Umbilical cord (tissue), 2 donors: ENCODE data around the gene UPF1. TPM values are rescaled to one million over a fixed set of nuclear protein-coding genes. Genes with fewer than 3 reads are reported as not detected.

ENCODE experiments used
- DNase-seq: peaks from one replicate; pipeline ENCODE4 v3.0.0-alpha.2; 2015; ENCODE audit warnings: low spot score
- total RNA-seq: library from RNA; depleted of rRNA; stranded (reverse); fragments of >200 nt; gene quantifications from one replicate; pipeline ENCODE4 v1.2.3, GENCODE V29; 2014; ENCODE audit warnings: low replicate concordance; ENCODE audit not compliant: insufficient read depth

Gene UPF1
- total RNA-seq, 1 donor from 2014 or later, result 47.7 TPM

DNA sequence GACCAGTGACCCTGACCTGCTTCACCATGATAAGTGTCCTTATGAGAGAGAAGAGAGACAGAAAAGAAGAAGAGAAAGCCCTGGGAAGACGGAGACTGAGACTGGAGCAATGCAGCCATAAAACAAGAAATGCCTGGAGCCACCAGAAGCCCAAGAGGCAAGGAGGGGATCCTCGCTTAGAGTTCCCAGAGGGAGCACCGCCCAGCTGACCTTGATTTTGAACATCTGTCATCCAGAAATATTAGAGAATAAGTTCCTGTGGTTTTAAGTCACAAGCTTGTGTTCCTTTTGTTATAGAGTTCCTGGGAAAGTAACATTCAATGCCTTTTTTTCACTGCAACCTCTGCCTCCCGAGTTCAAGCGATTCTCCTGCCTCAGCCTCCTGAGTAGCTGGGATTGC lies 44.0 kb downstream of the UPF1 start:
- DNase-seq, result no peak

DNA sequence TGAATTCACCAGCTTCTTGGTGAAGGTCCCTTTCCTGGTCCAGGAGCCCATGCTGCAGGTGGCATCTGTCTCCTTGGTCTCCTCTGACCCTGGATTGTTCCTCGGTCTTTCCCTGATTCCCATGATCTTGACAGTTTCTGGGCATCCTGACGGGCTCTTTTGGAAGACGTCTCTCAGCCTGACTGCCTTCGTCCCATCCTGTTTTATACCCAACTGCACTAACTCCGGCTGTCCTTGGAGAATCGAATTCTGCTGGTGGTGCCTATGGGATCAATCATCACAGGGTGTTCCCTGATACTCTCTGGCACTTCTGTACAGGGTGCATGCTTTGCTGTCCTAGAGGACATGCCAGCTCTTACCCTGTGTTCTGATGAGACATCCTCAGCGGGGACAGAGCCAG lies 45.1 kb downstream of the UPF1 start:
- no peak for DNase-seq

DNA sequence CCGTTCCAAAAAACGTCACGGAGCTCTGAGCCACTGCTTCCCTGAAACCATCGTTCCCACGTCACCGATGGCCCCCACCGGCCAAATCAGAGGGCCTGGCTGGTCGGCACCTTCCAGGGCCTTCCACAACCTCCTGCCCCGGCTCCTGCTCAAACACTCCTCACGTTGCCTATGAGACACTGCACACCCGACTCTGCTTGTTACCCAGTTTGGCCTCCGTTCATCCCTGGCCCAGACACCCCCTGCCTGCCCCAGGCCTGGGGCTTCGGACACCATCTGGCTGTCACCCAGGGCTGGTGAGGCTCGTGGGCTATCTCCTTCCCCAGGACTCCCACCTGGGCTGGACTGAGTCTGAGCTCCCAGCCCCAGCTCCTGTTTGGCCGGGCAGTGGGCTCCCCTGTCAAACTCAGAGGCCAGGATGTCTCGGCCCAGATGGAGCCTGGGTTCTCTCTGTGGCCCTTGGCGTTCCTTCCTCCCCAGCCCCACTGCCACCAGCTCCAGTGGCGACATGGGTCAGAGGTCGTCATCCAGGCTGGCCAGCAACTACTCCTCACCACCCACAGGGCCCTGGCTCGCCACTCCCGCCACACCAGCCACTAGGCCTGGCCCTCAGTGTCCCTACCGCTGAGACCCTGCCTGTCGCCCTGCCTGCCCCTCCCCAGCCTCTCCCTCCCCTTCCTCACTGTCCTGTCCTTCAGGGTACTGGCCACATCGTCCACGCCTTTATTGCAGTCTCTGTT lies 46.5 kb downstream of the UPF1 start:
- DNase-seq, result no peak

DNA sequence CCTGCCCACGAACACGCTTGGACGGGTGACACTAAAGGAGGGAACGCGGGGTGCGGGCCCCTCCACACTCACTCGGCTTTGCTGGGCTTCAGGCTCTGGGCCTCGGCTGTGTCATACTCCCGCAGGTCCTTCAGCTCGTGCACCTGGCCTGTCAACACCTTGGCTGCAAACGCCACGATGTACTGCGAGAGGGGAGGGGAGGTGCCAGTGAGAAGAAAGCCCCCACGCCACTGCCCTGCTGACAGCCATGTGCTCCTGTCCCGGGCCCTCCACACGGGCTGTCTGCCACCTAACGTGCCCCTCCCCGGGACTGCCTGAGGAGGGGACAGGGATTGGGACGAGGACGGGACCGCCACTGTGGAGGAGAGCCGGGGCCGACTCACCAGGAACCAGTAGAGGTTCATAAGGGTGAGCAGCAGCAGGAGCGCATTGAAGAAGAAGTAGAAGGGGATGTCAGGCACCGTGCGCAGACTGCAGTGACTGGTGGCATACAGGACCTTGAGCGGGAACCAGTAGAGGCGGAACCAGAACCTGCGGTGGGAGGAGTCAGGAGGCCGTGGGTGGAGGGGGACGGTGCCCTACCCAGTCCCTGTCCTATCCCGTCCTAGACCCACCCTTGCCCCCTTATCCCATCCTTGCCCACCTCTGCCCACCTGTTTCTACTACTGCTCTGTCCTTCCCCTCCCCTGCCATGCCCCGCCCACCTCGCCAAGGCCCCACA lies 47.3 kb downstream of the UPF1 start:
- DNase-seq, result no peak

DNA sequence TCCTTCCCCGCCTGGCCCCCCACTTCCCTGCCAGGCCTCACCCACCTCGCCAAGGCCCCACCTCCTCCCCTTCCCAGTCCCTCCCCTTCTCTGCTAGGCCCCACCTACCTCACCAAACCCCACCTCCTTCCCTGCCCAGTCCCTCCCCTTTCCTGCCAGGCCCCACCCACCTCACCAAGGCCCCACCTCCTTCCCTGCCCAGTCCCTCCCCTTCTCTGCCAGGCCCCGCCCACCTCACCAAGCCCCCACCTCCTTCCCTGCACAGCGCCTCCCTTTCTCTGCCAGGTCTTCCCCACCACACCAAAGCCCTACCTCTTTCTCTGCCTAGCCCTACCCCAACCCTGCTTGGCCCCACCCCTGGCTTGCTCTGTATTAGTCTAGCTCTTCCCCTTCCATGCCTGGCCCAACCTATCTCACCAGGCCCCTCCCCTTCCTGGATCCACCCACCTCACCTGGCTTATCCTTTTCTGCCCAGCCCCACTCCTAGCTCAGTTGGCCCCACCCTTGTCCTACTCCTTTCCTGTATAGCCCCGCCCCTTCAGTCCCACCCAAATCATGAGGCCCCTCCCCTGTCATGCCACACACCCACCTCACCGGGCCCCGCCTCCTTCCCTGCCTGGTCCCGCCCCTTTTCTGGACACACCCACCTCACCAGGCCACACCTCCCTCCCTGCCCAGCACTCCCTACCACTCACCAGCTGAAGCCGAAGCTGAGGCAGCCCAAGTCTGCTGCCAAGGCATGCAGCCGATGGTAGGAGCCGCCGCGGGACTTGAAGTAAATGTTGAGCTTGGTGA lies 48.0 kb downstream of the UPF1 start:
- DNase-seq, result no peak

DNA sequence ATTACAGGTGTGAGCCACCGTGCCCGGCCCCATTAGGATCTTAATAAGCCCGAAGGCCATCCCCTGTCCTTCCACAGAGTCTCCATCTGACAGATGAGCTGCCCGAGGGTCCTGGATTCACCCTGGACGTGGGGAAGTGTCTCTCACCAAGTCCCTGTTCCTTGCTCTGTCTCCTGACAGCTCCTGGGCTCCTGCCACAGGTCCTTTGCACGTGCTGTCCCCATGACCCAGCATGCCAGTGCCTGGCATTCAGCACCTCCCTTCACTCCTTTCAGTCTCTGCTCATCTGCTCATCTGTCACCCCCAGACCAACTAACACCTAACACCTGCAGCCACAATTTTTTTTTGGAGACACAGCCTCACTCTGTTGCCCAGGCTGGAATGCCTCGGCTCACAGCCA lies 49.7 kb downstream of the UPF1 start:
- no peak for DNase-seq

DNA sequence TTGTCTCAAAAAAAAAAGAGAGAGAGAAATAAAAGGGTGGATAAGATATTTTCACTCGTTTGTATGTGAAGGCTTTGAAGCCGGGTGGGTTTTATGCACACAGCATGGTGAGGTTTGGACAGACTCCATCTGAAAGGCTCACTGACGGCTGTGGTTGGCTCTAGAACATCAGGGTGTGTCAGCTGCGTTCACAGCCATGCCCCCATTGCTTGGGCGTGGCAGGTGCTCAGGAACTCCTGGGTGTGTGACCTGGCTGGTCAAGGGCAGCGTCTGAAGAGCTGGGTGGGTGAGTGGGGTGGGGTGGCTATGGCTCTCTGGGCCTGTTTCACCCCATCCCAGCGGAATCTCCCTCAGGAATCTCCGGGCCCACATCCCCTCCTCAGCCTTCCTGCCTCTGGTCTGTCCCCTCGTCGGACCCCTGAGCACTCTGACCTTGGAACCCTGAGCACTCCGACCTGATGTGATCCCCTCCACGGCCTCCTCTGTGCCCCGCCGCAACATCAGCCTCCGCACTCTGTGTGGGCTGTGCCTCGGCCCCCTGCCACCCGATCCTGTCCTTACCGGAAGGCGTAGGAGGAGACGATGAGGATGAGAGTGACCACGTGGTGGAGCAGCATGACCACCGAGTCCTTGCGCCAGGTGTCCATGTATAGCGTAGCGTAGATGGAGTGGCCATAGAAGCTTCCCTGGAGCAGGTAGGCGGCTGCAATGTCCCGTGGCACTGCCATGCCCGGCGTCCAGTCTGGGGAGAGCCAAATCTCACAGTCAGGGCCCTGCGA lies 52.0 kb downstream of the UPF1 start:
- DNase-seq, result no peak

DNA sequence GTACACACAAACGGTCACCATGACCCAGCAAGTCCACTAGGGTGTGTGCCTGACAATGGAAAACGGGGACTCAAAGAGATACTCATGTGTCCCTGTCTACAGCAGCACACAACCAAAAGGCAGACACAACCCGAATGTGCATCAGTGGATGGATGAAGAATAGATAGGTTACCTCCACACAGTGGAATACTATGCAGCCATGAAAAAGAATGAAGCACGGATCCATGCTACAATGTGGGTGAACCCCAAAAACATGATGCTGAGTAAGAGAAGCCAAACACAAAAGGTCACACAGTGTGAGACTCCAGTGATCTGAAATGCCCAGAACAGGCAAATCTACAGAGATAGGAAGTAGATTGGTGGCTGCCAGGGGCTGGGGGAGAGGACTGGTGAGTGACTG lies 55.2 kb downstream of the UPF1 start:
- DNase-seq, result no peak

DNA sequence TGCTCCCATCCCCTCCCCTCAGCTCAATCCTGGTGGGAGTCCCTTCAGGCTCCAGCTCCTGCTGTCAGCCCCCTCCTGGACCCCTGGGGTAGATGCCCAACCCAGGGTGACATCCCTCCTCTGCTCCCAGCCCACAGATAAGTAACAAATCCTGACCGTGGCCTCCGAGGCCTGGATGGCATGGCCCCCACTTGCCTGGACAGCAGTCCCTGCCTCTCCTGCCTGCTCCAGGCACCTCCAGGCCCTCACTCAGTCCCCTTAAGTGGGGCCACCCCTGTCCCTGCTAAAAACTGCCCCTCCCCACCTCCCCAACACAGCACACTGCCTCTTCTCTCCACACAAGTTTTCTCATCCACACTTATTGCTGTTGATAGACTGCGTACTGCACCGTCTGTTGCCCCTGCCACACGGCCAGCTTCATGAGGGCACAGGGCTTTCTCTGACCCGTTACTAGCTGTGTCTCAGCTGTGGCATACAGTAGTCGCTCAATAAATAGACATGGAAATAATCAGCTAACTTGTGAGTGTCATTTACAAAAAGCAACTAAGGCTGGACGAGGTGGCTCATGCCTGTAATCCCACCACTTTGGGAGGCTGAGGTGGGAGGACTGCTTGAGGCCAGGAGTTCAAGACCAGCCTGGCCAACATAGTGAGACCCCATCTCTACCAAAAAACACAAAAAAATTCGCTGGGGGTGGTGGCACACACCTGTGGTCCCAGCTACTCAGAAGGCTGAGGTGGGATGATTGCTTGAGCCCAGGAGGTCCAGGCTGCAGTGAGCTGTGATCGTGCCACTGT lies 58.4 kb downstream of the UPF1 start:
- no peak for DNase-seq

DNA sequence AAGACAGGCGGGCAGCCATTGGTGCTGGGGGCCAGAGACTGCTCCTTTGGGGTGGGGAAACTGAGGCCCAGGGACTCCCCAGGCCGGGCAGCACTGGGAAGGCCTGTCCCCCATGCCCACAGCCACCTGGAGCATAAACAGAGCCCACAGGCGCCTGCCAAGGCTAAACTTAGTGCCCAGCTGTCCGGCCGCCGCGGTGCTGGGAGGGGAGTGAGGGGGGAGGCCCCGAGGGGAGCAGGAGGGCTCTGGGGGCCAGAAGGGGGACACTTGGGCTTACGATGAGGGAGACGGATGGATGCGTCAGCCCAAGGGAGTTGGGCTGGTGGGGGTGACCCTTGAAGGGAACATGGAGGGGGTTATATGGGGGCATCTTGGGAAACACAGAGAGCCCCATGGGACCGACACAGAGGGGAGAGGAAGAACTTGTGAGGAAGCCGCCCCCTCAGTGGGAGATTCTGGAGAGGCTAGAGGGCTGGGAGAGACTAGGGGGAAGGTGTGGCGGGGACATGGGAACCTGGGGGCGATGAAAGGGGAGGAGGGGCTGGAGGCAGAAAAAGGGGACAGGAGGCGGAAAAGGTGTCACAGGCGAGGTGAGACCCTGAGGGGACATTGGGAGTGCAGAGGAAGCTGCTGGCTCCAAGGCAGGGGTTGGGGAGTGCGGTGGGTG lies 62.0 kb downstream of the UPF1 start:
- no peak for DNase-seq

DNA sequence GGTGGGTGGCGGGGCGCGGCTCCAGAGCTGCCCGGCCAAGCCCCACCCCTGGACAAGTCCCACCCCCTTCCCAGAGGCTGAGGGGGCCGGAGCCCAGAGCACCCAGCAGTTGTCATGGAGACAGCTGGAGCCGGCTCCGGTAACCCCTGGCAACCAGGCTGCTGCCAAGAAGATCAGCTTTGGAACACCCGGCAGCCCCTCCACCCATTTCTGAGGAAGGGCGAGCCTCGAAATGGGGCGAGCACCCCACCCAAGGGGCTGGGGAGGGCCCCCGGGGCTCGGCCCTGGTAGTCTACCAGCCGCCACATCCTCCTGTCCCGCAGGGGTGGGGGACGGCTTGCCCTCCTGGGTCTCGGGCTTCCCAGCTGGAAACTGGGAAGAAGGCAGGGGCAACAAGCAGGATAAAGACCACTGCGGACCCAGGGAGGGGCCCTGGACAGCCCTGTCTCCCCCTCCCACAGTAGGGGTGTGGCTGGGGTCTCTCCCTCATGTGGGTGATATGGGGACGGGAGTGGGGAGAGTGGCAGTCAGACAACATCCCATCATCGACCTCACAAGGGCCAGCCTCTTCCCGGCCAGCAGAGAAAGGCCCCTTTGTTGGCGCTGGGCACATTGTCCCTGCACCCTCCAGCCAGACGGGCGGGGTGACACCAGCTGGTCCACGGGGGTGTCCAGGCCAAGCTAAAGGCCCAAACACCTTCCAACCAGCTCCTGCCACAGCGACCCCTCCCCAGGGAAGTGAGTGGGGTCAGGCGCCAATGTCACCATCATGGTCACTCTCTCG lies 62.7 kb downstream of the UPF1 start:
- peak; percentile 66 for DNase-seq

DNA sequence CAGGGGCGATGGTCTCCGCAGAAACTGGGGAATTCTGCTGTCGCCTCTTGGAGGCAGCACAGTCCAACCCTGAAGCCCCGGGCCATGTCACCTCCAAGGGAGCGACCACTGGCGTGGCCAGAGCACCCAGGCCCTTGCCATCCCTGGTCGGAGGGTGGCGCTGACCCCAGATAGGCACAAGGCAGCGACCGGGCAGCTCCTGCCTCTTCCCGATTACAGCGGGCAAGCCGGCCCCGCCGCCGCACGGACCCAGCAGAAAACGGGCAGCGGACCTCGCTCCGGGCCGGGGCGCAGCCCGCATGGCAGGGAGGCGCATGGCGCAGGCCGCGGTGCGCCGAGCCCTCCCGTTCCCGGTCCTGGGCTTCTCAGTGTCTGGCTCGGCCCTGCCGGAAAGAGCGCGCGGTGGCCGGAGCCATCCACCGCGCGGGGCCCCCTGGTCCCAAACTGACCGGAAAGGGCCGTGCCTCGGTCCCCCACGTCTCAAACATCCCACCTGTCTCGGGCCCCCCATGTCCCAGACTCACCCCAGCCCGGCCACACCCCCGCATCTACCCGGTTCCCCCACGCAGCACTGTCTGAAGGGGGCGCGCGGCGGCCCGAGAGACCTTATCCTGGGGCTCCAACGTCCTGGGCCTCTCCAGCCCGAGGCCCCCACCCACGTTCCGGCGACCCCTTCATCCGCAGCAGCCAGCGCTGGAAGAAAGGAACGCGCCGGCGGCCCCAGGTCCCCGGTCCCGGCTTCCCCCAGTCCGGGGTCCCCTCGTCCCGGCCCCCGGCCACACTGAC lies 63.5 kb downstream of the UPF1 start:
- peak; percentile 19 for DNase-seq

DNA sequence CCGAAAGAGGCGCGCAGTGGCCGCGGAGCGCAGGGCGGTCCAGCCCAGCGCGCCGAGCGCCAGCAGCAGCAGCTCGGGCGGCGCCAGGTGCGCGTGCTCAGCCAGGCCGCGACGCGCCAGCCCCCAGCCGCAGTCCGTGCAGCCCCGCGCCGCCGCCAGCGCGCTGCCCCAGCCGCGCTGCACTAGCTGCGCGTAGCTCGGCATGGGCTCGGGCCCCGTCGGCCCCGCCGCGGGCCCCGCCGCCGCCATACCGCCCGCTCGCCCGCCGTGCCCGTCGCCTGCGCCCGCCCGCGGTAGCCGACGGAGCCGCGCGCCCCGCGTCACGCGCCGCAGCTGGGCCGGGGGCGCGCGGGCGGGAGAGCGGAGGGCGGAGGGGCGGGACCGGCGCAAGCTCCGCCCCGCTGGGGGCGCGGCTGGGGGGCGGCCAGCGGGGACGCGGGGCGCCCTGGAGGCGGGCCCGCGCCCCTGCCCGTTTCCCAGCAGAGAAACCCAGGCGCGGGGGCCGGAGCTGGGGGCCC lies 64.1 kb downstream of the UPF1 start, which contains the start of gene CERS1:
Gene CERS1 (minus strand): TSS at position 335 of the 518 bp plus-strand sequence. CDS start 86 bp downstream, at position 249.
- no peak for DNase-seq

DNA sequence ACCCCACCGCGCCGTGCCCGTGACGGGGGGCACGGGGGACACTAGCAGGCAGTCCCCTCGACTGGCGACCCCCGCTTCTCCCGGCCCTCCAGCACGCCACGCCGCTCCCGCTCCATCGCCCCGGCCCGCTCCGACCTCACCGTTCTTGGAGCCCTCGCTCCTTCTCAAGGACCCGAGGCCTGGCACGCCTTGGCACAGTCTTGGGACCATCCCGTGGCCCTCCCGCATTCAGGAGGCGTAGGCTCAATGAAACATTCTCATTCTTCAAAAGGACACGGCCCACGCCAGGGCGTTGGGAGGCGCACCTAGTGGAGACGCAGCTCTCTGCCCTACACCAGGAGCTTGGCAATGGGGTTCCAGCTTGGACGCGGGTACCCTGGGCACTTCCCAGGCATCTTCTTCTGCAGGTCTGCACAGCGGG lies 64.7 kb downstream of the UPF1 start:
- no peak for DNase-seq

DNA sequence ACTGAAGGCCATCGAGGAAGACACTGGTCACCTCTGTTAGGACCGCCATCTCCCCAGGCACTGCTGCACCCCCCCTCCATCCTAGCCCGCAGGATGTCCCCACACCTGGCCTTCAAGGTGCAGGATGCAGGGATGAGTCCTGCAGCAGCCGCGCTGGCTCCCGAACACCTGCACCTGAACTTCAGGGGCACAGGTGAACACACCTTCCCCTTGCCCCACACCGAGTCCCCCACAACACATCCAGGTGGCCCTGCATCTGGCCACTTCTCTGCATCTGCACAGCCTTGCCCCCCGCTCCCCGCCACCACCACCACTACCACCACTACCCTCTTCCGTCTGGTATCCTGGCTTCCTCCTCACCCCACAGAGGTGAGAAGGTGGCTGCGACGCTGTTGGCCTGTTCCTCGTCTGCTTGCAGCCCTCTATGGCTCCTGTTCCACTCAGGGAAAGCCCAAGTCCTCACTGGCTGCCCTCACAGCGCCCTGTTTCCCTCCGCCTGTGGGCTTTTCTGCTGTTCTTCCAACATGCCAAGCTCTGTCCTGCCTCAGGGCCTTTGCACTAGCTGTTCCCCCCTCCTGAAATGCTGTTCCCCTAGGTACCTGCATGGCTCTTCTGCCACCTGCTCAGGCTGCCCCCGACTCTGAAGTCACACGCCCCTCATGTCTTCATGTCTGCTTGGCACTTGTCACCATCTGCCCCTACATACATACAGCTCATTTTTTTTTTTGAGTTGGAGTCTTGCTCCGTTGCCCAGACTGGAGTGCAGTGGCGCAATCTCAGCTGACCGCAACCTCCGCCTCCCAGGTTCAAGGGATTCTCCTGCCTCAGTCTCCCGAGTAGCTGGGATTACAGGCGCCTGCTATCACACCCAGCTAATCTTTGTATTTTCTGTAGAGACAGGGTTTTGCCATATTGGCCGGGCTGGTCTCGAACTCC lies 65.6 kb downstream of the UPF1 start:
- no peak for DNase-seq

DNA sequence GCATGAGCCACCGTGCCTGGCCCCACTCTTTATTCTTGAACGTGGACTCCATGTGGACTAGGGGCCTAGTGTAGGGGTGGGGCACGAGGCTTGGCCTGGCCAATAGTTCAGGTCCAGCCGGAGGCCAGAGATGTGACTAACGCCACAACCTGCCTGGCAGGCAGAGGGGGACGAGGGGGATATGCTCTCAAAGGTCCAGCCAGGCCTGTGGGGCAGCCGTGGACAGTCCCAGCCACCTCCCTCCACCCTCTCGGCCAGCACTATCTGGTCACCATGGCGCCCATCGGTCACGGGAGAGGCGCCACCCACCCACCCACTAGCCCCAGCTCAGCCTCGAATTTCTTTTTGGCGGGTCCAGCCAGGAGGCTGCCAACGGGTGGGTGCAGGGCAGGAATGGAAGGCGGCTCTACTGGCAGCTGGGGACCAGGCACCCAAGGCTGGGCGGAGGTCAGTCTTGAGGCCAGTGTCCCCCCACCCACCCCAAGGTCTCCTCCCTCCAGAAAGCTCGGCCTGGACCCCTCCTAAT lies 66.4 kb downstream of the UPF1 start:
- no peak for DNase-seq
